ENCODE measurements around the gene RNF43.

GRCh38 chr17:58388302-58389190 lies 28.8 kb downstream of the RNF43 start:
- TF ChIP-seq CTCF (IDR thresholded peaks at IDR 0.05) (no peak), POLR2AphosphoS5 (IDR thresholded peaks at IDR 0.05) (no peak)
